PC-3 (cell line): Measurements from ENCODE around the gene ATP8A2. TPM values are rescaled to one million over a fixed set of nuclear protein-coding genes. Genes with fewer than 3 reads are reported as not detected.

ENCODE experiments used
- ATAC-seq: fragments of 200-7000 bp; cut with Tn5 transposase; 2 replicates; pipeline ENCODE4 v1.9.1; 2020; ENCODE audit warnings: mild to moderate bottlenecking, moderate library complexity
- BruUV-seq: library from RNA; stranded (reverse); fragments of 400-500 nt; replicated peaks from 2 replicates; lab custom pipeline; 2021; lab: Mats Ljungman, UMichigan
- CTCF ChIA-PET: fragments of 300-600 bp; sonication (Branson Sonifier 250); formaldehyde crosslinking; loops from one replicate; lab custom pipeline; 2022; ENCODE audit warnings: antibody characterized with exemption; lab: Charles Lee
- POLR2A ChIA-PET: fragments of 300-600 bp; sonication (Branson Sonifier 250); formaldehyde crosslinking; loops from one replicate; lab custom pipeline; 2022; ENCODE audit warnings: antibody characterized with exemption; ENCODE audit not compliant: unreplicated experiment; lab: Charles Lee
- DNase-seq: peaks from one replicate; pipeline ENCODE4 v3.0.0-alpha.2; 2015
- H2AFZ ChIP-seq: fragments of 300-600 bp; sonication (generic); 2 replicates; pipeline ENCODE4 v1.6.0; 2016; ENCODE audit warnings: antibody characterized with exemption, low read length
- H3F3A ChIP-seq: fragments of 300-600 bp; sonication (generic); one replicate; pipeline ENCODE4 v1.6.0; 2017; ENCODE audit warnings: antibody characterized with exemption, low read length, control low read depth, mild to moderate bottlenecking; ENCODE audit not compliant: unreplicated experiment
- H3K27ac ChIP-seq: fragments of 300-600 bp; sonication (generic); 2 replicates; pipeline ENCODE4 v1.5.1; 2016; ENCODE audit warnings: mild to moderate bottlenecking, low read length
- H3K27me3 ChIP-seq: fragments of 300-600 bp; sonication (generic); 2 replicates; pipeline ENCODE4 v1.6.1; 2016; ENCODE audit warnings: low read length, mixed read lengths
- H3K36me3 ChIP-seq: fragments of 300-600 bp; sonication (generic); 2 replicates; pipeline ENCODE4 v1.6.1; 2016; ENCODE audit warnings: low read depth, mixed run types, low read length, mixed read lengths
- H3K4me1 ChIP-seq: fragments of 300-600 bp; sonication (generic); 2 replicates; pipeline ENCODE4 v1.5.1; 2016; ENCODE audit warnings: low read length; ENCODE audit not compliant: insufficient read depth
- H3K4me2 ChIP-seq: fragments of 300-600 bp; sonication (generic); 2 replicates; pipeline ENCODE4 v1.6.0; 2016; ENCODE audit warnings: low read length
- H3K4me3 ChIP-seq: fragments of 300-600 bp; sonication (generic); 2 replicates; pipeline ENCODE4 v1.5.1; 2016; ENCODE audit warnings: mild to moderate bottlenecking, low read length, mixed read lengths
- H3K79me2 ChIP-seq: fragments of 300-600 bp; sonication (generic); 2 replicates; pipeline ENCODE4 v1.6.1; 2017; ENCODE audit warnings: low read length, mixed read lengths
- H3K9ac ChIP-seq: fragments of 300-600 bp; sonication (generic); 2 replicates; pipeline ENCODE4 v1.6.0; 2016; ENCODE audit warnings: mild to moderate bottlenecking, low read length
- H3K9me2 ChIP-seq: fragments of 300-600 bp; sonication (generic); replicated peaks from 2 replicates; pipeline ENCODE4 v1.6.1; 2016; ENCODE audit warnings: mixed run types, low read length, mixed read lengths
- H3K9me3 ChIP-seq: fragments of 300-600 bp; sonication (generic); 2 replicates; pipeline ENCODE4 v1.6.1; 2016; ENCODE audit warnings: low read length, mixed read lengths
- H4K20me1 ChIP-seq: fragments of 300-600 bp; sonication (generic); 2 replicates; pipeline ENCODE4 v1.6.1; 2016; ENCODE audit warnings: low read length, mixed read lengths
- CTCF ChIP-seq: fragments of 300-600 bp; sonication (generic); conservative IDR thresholded peaks from 2 replicates; pipeline ENCODE4 v1.5.1; 2017; ENCODE audit warnings: antibody characterized with exemption, low read depth, mild to moderate bottlenecking, low read length
- EZH2 ChIP-seq: fragments of 300-600 bp; sonication (generic); IDR thresholded peaks from one replicate; pipeline ENCODE4 v1.6.1; 2017; ENCODE audit warnings: antibody characterized with exemption, mild to moderate bottlenecking, low read length; ENCODE audit not compliant: unreplicated experiment
- EZH2phosphoT487 ChIP-seq: fragments of 300-600 bp; sonication (generic); IDR thresholded peaks from 2 replicates; pipeline ENCODE4 v1.6.1; 2018; ENCODE audit warnings: mild to moderate bottlenecking, antibody characterized with exemption, low read length, borderline replicate concordance
- intact Hi-C: fragments of 100-400 bp; cut with micrococcal nuclease; formaldehyde crosslinking; loops from 2 replicates; pipeline ENCODE4 v1.9.0; 2023
- total RNA-seq: library from RNA; depleted of rRNA; stranded (reverse); fragments of >200 nt; gene quantifications from 2 replicates; pipeline ENCODE4 v1.2.3, GENCODE V29; 2014

Gene ATP8A2
- total RNA-seq, 1 experiment from 2014 or later = 0.04 TPM

GRCh38 chr13:25762795-25763377, 391.1 kb downstream of the ATP8A2 start:
- Histone ChIP-seq H3K4me1 (no peaks in the 10 kb centered on the region), H3K79me2 (no peaks in the 10 kb centered on the region), H2AFZ (no peak overlapping the region), H3K27me3 (no peaks in the 10 kb centered on the region), H3F3A (no peaks in the 10 kb centered on the region), H4K20me1 (no peaks in the 10 kb centered on the region), H3K9ac (no peak overlapping the region), H3K4me3 (no peak overlapping the region), H3K36me3 (no peaks in the 10 kb centered on the region), H3K27ac (no peak overlapping the region), H3K9me3 (no peaks in the 10 kb centered on the region), H3K4me2 (no peak overlapping the region), H3K9me2 (no peaks in the 10 kb centered on the region)
- ChIA-PET CTCF (no interaction called here), POLR2A (no interaction called here)
- intact Hi-C loops = no loop called here
- no peak for TF ChIP-seq CTCF
- TF ChIP-seq EZH2phosphoT487 = no peak
- no peak for TF ChIP-seq EZH2
- ATAC-seq = no peak
- no TSS peak for BruUV-seq
- no peak for DNase-seq

DNA sequence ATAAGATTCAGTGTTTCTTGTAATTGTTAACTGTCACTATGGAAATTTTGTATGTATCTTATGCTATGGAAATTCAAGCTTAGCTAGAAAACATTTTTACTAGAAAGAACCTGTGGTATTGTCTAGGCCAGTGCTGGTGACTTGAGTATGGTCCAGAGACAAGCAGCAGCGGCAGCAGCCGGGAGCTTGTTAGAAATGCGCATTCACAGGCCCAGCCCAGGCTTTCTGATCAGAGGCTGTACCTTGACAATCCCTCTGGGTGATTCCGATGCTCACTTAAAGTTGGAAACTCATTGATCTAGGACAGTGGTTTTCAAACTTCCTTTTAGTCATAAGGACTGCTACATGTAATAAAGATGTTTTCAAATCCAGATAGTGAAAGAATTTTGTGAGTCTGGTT, 392.6 kb downstream of the ATP8A2 start:
- BruUV-seq = no TSS peak
- ChIA-PET CTCF (no interaction called here), POLR2A (no interaction called here)
- H3K4me2 ChIP-seq = no peak overlapping the region
- ATAC-seq (no peak), DNase-seq (no peak)
- H3K27ac ChIP-seq = no peak overlapping the region
- H3K9me3 ChIP-seq = no peaks in the 10 kb centered on the region
- no peak overlapping the region for H2AFZ ChIP-seq
- H3K9ac ChIP-seq = no peak overlapping the region
- H3K36me3 ChIP-seq = no peaks in the 10 kb centered on the region
- H3K27me3 ChIP-seq = no peaks in the 10 kb centered on the region
- H3K4me1 ChIP-seq = no peaks in the 10 kb centered on the region
- H3K79me2 ChIP-seq = no peaks in the 10 kb centered on the region
- TF ChIP-seq EZH2phosphoT487 (no peak), EZH2 (no peak), CTCF (no peak)
- no peaks in the 10 kb centered on the region for H3K9me2 ChIP-seq
- H3F3A ChIP-seq = no peaks in the 10 kb centered on the region
- no peaks in the 10 kb centered on the region for H4K20me1 ChIP-seq
- intact Hi-C loops = no loop called here
- H3K4me3 ChIP-seq = no peak overlapping the region

GRCh38 chr13:25765266-25765665, 393.5 kb downstream of the ATP8A2 start:
- Histone ChIP-seq H3K36me3 (no peaks in the 10 kb centered on the region), H3K27ac (no peak overlapping the region), H3K79me2 (no peaks in the 10 kb centered on the region), H3K4me2 (no peak overlapping the region), H4K20me1 (no peaks in the 10 kb centered on the region), H3K4me3 (no peak overlapping the region), H3F3A (no peaks in the 10 kb centered on the region), H3K4me1 (no peaks in the 10 kb centered on the region), H3K27me3 (no peaks in the 10 kb centered on the region), H3K9ac (no peak overlapping the region), H2AFZ (no peak overlapping the region), H3K9me3 (no peaks in the 10 kb centered on the region), H3K9me2 (no peaks in the 10 kb centered on the region)
- intact Hi-C loops = no loop called here
- no TSS peak for BruUV-seq
- no peak for ATAC-seq
- no peak for TF ChIP-seq EZH2phosphoT487
- TF ChIP-seq EZH2 = no peak
- TF ChIP-seq CTCF = no peak
- no peak for DNase-seq
- ChIA-PET CTCF (no interaction called here), POLR2A (no interaction called here)
